ENCODE measurements around the gene THBD.

DNA sequence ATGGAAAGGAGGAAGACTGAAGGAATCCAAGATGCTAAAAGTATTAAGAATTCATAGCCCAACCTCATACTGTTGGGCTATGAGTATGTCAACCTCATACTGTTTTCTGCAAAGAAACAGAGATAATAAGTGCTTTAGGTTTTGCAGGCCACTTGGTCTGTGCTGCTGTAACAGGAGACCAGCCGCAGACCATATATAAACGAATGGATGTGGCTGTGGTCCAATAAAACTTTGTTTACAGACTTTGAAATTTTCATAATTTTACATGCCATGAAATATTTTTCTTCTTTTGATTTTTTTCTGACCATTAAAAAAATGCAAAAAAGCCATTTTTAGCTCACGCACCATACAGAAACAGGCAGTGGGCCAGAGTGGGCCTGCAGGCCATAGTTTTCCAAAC lies 13.7 kb upstream of the THBD start:
- TF ChIP-seq POLR2A (IDR thresholded peaks at IDR 0.05), result no peak
- TF ChIP-seq, protein P1, sequence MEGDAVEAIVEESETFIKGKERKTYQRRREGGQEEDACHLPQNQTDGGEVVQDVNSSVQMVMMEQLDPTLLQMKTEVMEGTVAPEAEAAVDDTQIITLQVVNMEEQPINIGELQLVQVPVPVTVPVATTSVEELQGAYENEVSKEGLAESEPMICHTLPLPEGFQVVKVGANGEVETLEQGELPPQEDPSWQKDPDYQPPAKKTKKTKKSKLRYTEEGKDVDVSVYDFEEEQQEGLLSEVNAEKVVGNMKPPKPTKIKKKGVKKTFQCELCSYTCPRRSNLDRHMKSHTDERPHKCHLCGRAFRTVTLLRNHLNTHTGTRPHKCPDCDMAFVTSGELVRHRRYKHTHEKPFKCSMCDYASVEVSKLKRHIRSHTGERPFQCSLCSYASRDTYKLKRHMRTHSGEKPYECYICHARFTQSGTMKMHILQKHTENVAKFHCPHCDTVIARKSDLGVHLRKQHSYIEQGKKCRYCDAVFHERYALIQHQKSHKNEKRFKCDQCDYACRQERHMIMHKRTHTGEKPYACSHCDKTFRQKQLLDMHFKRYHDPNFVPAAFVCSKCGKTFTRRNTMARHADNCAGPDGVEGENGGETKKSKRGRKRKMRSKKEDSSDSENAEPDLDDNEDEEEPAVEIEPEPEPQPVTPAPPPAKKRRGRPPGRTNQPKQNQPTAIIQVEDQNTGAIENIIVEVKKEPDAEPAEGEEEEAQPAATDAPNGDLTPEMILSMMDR (IDR thresholded peaks at IDR 0.05), result no peak
